Osteoblast (primary cell): ENCODE results near the gene PLA2G4E. TPM values are rescaled to one million over a fixed set of nuclear protein-coding genes. Genes with fewer than 3 reads are reported as not detected.

Experiments
- DNase-seq: peaks from one replicate; pipeline ENCODE4 v3.0.0; 2011; ENCODE audit warnings: low spot score, mixed read lengths; ENCODE audit not compliant: insufficient read length; ENCODE audit errors: missing footprints
- H2AFZ ChIP-seq: 2 replicates; pipeline ENCODE4 v1.6.0; 2011; ENCODE audit warnings: mild to moderate bottlenecking, low read length
- H3K27ac ChIP-seq: 2 replicates; pipeline ENCODE4 v1.5.1; 2011; ENCODE audit warnings: mild to moderate bottlenecking, low read depth, low read length, moderate library complexity
- H3K27me3 ChIP-seq: 2 replicates; pipeline ENCODE4 v1.6.0; 2012; ENCODE audit warnings: mild to moderate bottlenecking, control low read depth, inconsistent platforms, low read length, moderate library complexity; ENCODE audit not compliant: insufficient read depth
- H3K36me3 ChIP-seq: 2 replicates; pipeline ENCODE4 v1.5.1; 2011; ENCODE audit warnings: mild to moderate bottlenecking, low read length, control low read depth, moderate library complexity; ENCODE audit not compliant: insufficient read depth
- H3K4me1 ChIP-seq: 2 replicates; pipeline ENCODE4 v1.5.1; 2011; ENCODE audit warnings: mild to moderate bottlenecking, low read length, control low read depth, moderate library complexity; ENCODE audit not compliant: insufficient read depth
- H3K4me2 ChIP-seq: 2 replicates; pipeline ENCODE4 v1.6.0; 2011; ENCODE audit warnings: mild to moderate bottlenecking, low read length; ENCODE audit not compliant: insufficient read depth
- H3K4me3 ChIP-seq: fragments of 200-600 bp; sonication (generic); 3 replicates; pipeline ENCODE4 v1.5.1; 2012; ENCODE audit warnings: mild to moderate bottlenecking, low read length, inconsistent platforms; ENCODE audit not compliant: insufficient read depth
- H3K79me2 ChIP-seq: 2 replicates; pipeline ENCODE4 v1.6.0; 2012; ENCODE audit warnings: mild to moderate bottlenecking, low read length, control low read depth, inconsistent platforms; ENCODE audit not compliant: insufficient read depth
- H3K9me3 ChIP-seq: 2 replicates; pipeline ENCODE4 v1.5.1; 2011; ENCODE audit warnings: low read depth, low read length, control low read depth
- H4K20me1 ChIP-seq: 2 replicates; pipeline ENCODE4 v1.6.0; 2012; ENCODE audit warnings: mild to moderate bottlenecking, low read length, control low read depth; ENCODE audit not compliant: insufficient read depth
- total RNA-seq: library from RNA; depleted of rRNA; stranded (reverse); fragments of >200 nt; gene quantifications from 2 replicates; pipeline ENCODE4 v1.2.3, GENCODE V29; 2012
- TF ChIP-seq, protein P1 (sequence below): IDR thresholded peaks from 2 replicates; pipeline ENCODE4 v1.5.1; 2011; ENCODE audit warnings: mild to moderate bottlenecking, low read depth, low read length, moderate library complexity; ENCODE audit errors: extremely low read depth

PLA2G4E gene
- total RNA-seq, 1 donor: not detected

DNA sequence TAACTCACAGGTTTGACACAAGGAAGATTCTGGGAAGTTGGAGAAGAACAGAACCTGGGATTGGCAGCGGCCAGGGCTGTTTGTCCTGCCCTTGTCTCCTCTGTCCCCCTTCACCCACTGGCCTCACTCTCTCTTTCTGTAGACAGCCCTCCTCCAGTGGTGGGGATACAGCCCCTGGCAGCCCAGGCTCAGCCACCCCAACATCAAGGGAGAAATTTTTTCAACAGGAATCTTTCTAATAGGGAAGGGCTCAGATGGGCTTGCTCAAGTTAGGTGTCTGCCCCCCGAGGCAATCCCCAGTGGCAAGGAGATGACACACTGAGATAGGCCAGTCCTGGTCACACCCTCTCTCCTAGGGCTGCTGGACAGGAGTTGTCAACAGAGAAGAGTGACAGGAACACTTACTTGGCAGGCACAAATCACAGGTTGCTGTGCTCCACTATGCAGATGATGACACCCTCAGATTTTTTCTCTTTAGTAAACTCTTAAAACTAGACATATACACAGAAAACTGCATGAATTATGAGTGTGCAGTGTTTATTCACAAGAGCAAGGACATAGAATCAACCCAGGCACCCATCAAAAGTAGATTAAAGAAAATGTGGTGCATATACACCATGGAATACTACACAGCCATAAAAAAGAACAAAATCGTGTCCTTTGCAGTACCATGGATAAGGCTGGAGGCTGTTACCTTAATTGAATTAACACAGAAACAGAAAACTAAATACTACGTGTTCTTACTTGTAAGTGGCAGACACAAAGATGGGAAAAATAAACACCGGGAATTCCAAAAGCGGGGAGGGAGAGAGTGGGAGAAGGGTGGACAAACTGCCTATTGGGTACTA lies 37.2 kb upstream of the PLA2G4E start:
- peak overlapping the region; percentile 73 for H3K4me2 ChIP-seq
- H3K4me1 ChIP-seq: peaks cover 9% of the 10 kb centered on the region
- H3K27me3 ChIP-seq: peaks cover 48% of the 10 kb centered on the region
- H3K9me3 ChIP-seq: no peaks in the 10 kb centered on the region
- no peaks in the 10 kb centered on the region for H3K79me2 ChIP-seq
- H3K4me3 ChIP-seq: no peak overlapping the region
- TF ChIP-seq, protein P1, sequence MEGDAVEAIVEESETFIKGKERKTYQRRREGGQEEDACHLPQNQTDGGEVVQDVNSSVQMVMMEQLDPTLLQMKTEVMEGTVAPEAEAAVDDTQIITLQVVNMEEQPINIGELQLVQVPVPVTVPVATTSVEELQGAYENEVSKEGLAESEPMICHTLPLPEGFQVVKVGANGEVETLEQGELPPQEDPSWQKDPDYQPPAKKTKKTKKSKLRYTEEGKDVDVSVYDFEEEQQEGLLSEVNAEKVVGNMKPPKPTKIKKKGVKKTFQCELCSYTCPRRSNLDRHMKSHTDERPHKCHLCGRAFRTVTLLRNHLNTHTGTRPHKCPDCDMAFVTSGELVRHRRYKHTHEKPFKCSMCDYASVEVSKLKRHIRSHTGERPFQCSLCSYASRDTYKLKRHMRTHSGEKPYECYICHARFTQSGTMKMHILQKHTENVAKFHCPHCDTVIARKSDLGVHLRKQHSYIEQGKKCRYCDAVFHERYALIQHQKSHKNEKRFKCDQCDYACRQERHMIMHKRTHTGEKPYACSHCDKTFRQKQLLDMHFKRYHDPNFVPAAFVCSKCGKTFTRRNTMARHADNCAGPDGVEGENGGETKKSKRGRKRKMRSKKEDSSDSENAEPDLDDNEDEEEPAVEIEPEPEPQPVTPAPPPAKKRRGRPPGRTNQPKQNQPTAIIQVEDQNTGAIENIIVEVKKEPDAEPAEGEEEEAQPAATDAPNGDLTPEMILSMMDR: no peak
- no peak for DNase-seq
- H2AFZ ChIP-seq: no peak overlapping the region
- no peak overlapping the region for H3K27ac ChIP-seq
- H4K20me1 ChIP-seq: no peaks in the 10 kb centered on the region
- H3K36me3 ChIP-seq: no peaks in the 10 kb centered on the region

DNA sequence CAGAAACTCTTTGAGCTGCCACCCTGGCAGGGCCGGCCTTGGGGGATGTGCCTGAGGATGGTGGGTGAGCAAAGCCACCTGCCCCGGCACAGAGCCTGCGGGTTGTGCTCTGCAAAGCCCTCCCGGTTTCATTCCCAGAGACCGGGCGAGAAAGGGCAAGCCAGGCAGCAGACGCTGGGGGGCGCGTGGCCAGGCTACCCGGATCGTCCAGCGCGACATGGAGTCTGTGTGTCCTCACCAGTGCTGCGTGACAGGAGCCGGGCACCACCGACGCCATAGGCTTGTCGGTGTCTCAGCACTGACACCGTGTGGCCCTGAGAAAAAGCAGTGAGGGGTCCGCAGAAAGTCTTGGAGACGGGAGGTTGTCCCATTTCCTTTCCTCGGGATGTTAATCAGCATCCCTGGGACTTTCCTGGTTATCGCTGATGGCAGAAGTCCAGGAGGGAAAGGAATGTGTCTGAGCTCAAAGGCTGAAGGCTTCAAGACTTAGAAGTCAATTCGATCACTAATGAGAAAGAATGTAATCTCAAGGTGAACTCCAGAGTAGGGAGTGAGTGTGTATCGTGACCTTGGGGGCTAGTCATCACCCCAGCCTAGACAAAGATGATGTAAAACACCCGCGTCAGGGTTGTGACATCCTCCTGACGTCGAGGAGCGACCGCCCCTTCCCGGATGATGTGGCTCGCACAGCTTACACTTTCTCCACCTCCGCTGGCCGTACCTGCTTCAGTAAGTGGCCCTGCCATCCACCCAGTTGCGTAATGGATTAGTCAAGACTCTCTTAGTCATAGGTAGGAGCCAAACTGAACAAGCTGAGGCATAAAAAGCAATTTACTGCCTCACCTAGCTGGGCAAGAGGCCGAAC lies 36.3 kb upstream of the PLA2G4E start:
- Histone ChIP-seq H4K20me1 (no peaks in the 10 kb centered on the region), H3K4me1 (peaks cover 9% of the 10 kb centered on the region), H3K27ac (no peak overlapping the region), H2AFZ (peak overlapping the region; percentile 44), H3K4me2 (peak overlapping the region; percentile 73), H3K9me3 (no peaks in the 10 kb centered on the region), H3K36me3 (no peaks in the 10 kb centered on the region), H3K4me3 (peak overlapping the region; percentile 44), H3K27me3 (peaks cover 52% of the 10 kb centered on the region), H3K79me2 (no peaks in the 10 kb centered on the region)
- DNase-seq: peak; percentile 86
- TF ChIP-seq, protein P1: peak; percentile 56

DNA sequence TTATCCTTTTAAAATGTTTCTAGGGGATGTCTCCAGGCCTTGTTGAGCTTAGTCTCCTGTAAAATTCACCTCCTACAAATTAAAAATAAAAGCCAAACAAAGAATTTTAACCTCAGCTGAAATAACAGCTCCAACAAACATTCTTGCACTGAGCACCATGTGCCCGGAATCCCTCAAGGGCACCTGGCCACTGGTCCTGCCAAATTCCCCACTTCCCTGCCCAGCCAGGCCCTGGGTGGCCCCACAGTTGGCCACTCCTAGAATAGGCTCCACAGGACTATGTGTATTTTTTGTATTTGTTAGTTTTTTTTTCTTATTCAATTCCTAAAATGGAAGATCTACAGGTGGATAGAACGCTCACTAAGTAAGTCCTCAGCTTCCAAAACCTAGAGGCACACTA lies 33.1 kb upstream of the PLA2G4E start:
- peaks cover 44% of the 10 kb centered on the region for H3K27me3 ChIP-seq
- no peak overlapping the region for H3K4me2 ChIP-seq
- H4K20me1 ChIP-seq: no peaks in the 10 kb centered on the region
- no peaks in the 10 kb centered on the region for H3K36me3 ChIP-seq
- no peaks in the 10 kb centered on the region for H3K79me2 ChIP-seq
- no peak overlapping the region for H3K27ac ChIP-seq
- no peak overlapping the region for H2AFZ ChIP-seq
- H3K4me3 ChIP-seq: no peak overlapping the region
- TF ChIP-seq, protein P1: no peak
- H3K9me3 ChIP-seq: no peaks in the 10 kb centered on the region
- peaks cover 9% of the 10 kb centered on the region for H3K4me1 ChIP-seq
- DNase-seq: no peak

DNA sequence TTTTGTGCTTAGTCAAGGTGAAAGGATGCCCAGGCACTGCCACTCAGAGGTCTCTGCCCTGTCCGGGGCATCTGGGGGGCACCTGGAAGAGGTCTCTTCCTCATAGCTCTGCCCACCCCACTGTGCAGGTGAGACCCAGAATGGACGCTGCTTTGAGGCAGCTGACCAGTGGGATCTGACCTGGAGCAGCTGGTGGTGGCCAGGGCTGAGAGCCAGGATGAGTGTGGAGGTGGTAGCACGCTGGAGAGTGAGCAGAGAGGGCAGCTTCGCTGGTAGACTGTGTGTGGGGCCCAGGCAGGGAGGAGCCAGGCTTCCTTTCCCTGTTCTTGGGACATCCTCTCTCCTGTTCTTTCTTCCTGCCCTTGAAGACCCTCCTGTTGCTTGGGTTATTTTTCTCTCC lies 32.2 kb upstream of the PLA2G4E start:
- DNase-seq: no peak
- peaks cover 44% of the 10 kb centered on the region for H3K27me3 ChIP-seq
- no peak overlapping the region for H3K4me2 ChIP-seq
- peaks cover 9% of the 10 kb centered on the region for H3K4me1 ChIP-seq
- H4K20me1 ChIP-seq: no peaks in the 10 kb centered on the region
- no peaks in the 10 kb centered on the region for H3K79me2 ChIP-seq
- H3K4me3 ChIP-seq: no peak overlapping the region
- no peak overlapping the region for H3K27ac ChIP-seq
- no peaks in the 10 kb centered on the region for H3K36me3 ChIP-seq
- TF ChIP-seq, protein P1: no peak
- no peaks in the 10 kb centered on the region for H3K9me3 ChIP-seq
- H2AFZ ChIP-seq: no peak overlapping the region
